Fibroblast of the aortic adventitia (primary cell): Measurements from ENCODE around the gene LALBA. TPM values are rescaled to one million over a fixed set of nuclear protein-coding genes. Genes with fewer than 3 reads are reported as not detected.
"Not testable (repeated sequence)": the region's sequence is repeated elsewhere in the genome, so short reads cannot be mapped to it uniquely, and the experiment has no call there.

Experiments used
- DNase-seq: peaks from one replicate; pipeline ENCODE4 v3.0.0-alpha.2; 2010; ENCODE audit warnings: low read depth
- H3K4me3 ChIP-seq: 2 replicates; pipeline ENCODE4 v1.5.1; 2011; ENCODE audit warnings: low read depth, mild to moderate bottlenecking, control low read depth, low read length, moderate library complexity
- CTCF ChIP-seq: IDR thresholded peaks from 2 replicates; pipeline ENCODE4 v1.5.1; 2011; ENCODE audit warnings: mild to moderate bottlenecking, low read length, control low read depth, inconsistent platforms; ENCODE audit not compliant: insufficient read depth
- total RNA-seq: library from RNA; depleted of rRNA; stranded (reverse); fragments of >200 nt; gene quantifications from 2 replicates; pipeline ENCODE4 v1.2.3, GENCODE V29; 2012; ENCODE audit warnings: low replicate concordance

LALBA gene
- total RNA-seq, 1 donor: not detected

GRCh38 chr12:48532601-48533000 lies 37.2 kb downstream of the LALBA start:
- no peak for TF ChIP-seq CTCF
- DNase-seq: no peak
- H3K4me3 ChIP-seq: no peak overlapping the region

GRCh38 chr12:48527891-48528670 lies 41.8 kb downstream of the LALBA start:
- no peak for TF ChIP-seq CTCF
- DNase-seq: no peak

GRCh38 chr12:48525332-48525731 lies 44.5 kb downstream of the LALBA start, which contains the start of gene OR8S1:
Gene OR8S1, plus strand, starts transcription at chr12:48525632. Its CDS starts 0 bp downstream, at chr12:48525632.
- H3K4me3 ChIP-seq: no peak within 1 kb of the TSS
- no peak for TF ChIP-seq CTCF
- no peak for DNase-seq

More at GRCh38 chr12:48527891-48528670, 41.8 kb downstream of the LALBA start:
- no peak overlapping the region for H3K4me3 ChIP-seq

GRCh38 chr12:48520381-48520780 lies 49.5 kb downstream of the LALBA start:
- not testable (repeated sequence) for DNase-seq, H3K4me3 ChIP-seq

Other genes starting within 250 kb of the LALBA start
- 6.3 and 9.9 TPM in 2 replicates for gene ZNF641, start 219.1 kb downstream of the LALBA start, total RNA-seq
- 1.1 TPM in 1 of 2 replicates, not detected in the other for gene ANP32D, start 97.5 kb downstream of the LALBA start, total RNA-seq
- not detected in 2 replicates for gene C12orf54, start 87.5 kb downstream of the LALBA start, total RNA-seq
- gene OR8S1, start 44.4 kb downstream of the LALBA start, total RNA-seq: not detected in 2 replicates
- 21.2 and 39.8 TPM in 2 replicates for gene KANSL2, start 112.2 kb upstream of the LALBA start, total RNA-seq
- 21.1 and 34.3 TPM in 2 replicates for gene CCNT1, start 146.7 kb upstream of the LALBA start, total RNA-seq
- gene ADCY6, start 219.0 kb upstream of the LALBA start, total RNA-seq: 30.3 and 31.5 TPM in 2 replicates
- 16.1 and 27.7 TPM in 2 replicates for gene CACNB3, start 248.4 kb upstream of the LALBA start, total RNA-seq